Measurements from ENCODE around the gene ADGRL2.

Gene ADGRL2

DNA sequence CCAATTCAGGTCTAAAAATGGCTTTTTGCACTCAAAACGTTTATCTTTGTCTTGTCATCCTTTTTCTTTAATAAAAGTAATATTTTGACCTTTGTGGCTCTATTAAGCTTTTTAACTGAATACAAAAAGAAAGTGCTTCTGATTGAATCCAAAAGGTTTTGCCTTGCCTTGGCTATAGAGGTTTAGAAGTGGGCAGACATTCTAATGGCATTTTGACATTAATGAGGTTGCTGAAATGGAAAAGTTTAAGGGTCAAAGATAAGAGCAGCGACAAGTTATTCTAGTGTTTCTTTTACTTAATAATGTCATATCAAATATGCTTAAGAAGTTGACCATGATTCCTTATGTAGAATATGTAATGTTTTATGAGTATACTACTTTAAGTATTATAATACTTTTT lies 120.2 kb downstream of the ADGRL2 start:
- DNase-seq, result no peak

DNA sequence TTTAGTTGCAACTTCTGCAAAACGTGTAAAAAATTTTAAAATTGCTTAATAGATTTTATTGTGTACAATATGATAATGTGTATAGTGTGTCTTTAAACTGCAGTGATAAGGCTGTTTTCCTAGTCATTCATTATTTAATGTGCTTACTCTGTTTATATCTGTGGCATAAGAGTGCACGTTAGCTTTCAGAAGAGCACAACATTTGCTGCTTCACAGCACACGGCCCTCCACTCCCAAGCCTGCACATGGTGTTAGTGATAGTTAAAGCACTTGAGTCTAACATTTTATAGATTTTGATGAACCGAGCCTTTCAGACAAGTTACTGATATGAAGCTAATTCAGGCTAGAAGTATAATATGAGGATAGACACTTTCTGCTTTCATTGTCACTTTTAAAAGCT lies 120.6 kb downstream of the ADGRL2 start:
- DNase-seq, result no peak

DNA sequence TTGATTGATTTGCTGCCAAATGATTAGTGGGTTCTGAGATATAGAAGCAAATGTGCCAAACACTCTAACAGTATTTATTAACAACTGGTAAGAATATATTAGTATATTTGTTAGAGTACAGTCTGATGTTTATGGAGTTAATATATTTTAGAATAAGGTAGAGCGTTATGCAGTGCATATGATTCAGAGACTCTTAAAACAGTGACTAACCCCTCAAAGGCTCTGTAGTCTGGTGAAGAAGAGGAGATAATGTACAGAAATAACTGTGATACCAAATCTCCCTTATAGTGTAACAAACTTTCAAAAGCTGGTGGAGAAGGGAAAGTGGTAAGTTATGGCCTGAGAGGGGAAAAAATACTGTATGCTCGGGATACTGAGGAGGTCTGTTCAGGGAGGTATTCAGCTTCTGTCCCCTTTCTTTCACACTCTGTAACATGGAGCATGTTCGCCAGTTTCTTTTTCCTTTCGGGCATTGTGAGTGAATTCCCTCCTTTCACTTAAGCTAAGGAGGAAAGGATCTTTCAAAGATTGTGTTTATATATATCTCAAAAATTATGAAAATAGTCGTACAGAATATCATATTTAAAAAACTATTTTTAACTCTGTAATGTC lies 121.2 kb downstream of the ADGRL2 start:
- no peak for DNase-seq

DNA sequence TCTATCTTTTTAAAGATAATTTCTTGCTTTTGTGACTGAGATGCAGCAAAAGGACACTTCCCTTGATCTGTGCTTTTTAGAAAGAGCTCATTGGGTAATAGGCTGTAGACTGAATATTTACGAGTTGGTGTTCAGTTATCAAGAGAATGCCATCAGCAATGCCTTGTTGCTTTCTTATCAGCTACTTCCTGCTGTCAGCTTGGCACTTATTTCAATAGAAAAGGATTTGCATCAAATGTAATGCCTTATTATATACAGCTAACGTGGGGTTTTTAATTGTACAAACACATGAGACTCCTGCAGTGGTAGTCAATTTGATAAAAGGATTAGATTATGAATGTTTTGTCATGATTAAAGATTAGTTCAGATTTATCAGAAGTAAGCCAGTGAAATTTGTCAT lies 122.2 kb downstream of the ADGRL2 start:
- no peak for DNase-seq

DNA sequence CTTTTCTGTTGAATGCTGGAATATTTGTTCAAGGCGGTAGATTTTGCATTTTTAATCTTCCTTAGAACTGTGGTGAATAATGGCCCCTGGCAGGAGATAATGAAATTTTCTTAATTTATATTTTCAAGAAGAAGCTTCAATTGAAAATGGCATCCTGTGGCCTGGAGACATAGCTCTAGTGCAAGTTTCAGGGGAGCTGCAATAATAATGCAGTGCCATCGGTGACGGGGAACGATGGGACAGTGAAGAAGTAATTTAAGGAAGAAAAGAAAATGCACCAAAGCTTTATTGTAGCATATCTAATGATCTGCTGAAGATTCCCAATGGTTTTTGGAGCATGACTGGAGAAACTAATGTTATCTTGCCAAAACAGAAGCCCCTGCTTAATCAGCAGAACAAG lies 128.4 kb downstream of the ADGRL2 start:
- DNase-seq, result no peak

DNA sequence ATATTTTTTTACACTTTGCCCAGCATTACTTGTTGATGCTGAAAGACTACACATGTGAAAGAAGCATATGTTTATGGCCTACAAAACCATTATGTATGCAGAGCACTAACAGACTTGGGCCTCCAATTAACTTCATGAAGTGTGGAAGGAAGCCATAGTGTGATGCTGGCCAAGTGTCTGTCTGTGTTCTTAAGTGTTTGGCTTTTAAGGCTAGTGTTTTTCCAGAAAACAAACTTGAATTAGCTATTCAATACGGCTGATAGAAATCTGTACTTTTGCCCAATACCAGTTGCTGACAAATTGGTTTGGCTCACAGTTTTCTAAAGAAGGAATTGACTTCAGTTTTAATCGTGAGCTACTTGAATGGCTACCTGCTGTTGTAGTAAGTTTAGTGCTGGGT lies 136.1 kb downstream of the ADGRL2 start:
- DNase-seq, result no peak

DNA sequence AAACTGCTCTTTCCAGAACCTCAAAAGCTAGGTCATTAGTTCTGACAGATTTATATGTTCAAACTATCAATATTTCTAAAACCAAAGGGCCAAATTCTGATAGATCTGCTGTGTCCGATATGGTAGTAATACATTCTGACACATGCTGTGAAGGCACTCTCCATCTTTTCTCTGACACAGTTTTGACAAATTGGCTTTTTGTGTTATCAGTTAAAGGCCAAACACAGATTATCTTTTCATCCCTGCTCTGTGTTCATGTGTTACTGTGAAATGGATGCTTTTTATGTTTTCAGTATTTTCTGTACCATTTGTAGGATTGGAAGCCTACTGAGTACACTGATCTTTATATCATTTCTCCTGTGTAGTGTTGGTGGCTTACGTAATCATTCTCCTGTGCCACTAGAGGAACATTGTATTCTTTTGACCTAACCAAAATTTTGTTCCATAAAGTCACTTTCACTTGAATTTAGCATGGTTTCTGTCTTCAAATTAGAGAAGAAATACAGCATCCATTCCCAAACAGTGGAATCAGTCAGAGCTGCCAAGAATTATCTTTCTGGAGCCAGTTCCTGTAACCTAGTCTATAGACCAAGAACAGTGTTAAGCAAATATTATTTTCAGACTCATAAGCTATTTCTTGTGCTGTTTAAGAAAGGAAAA lies 137.2 kb downstream of the ADGRL2 start:
- DNase-seq, result no peak

DNA sequence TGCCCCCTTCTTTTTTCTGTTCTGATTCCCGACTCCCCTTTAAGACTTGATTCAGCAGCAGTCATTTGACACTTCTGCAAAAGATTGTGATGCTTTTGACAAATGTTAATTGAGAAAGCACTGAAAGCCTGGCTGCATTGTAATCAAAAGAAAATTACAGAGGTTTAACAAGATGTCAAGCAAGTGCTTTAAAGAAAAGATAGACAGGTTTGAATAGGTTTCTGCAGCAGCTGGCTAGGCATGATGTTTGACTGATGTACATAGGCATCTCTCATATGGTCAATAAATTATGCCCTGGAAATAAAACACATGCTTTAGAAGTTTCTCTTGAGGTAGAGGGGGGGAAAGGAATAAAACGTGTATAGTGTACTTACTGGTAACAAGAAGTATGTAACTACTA lies 147.8 kb downstream of the ADGRL2 start:
- DNase-seq, result no peak

DNA sequence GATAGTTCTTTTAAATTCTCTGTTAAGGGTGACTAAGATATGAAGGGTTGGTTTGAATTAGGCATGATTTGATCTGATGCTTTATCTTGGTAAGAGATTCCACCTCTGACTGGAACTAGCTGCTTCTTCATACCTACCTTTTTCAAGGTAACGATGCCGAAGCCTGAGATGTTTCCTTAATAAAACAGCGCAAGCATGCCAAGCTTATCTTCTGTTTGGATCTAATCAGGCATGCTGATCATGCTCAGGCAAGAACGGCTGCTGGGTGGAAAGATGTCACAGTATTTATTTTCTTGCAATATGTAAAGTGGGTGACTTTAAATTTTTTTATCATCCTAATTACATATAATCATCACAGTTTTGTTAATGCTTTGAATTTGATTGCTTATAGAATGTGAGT lies 148.7 kb downstream of the ADGRL2 start:
- DNase-seq, result no peak

DNA sequence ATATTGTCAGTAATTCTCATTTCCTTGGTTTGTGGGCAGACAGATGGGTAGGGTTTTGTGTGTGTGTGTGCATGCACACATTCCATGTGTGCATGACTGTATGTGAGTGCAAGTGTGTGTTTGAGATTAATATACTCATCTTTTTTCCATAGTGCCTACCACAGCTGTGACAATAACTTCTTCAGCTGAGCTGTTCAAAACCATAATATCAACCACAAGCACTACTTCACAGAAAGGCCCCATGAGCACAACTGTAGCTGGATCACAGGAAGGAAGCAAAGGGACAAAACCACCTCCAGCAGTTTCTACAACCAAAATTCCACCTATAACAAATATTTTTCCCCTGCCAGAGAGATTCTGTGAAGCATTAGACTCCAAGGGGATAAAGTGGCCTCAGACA lies 149.3 kb downstream of the ADGRL2 start:
- no peak for DNase-seq

DNA sequence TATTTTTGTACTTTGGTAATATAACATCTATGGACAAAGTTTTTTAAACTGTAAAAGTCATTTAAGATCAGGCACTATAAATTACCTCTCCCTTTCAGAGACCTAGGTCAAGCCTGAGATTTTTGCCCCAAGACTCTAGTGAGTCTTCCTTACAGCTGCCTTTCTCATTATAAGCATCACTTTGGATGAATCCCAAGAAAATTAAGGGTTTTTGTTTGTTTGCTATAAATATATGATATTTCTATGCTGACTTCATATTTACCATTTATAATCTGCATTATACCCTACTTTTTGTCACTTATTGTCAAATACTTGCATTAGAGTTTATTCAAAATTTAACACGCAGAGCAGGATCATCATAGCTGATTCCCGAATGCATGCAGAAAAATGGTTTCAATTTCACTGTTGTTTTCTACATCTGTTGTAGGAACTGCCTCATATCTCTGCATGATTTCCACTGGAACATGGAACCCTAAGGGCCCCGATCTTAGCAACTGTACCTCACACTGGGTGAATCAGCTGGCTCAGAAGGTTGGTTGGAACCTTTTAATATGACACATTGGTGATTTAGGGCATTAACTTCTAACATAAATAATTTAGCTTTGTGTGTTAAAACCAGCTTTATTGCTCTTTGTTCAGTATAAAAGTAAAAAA lies 150.0 kb downstream of the ADGRL2 start:
- no peak for DNase-seq

DNA sequence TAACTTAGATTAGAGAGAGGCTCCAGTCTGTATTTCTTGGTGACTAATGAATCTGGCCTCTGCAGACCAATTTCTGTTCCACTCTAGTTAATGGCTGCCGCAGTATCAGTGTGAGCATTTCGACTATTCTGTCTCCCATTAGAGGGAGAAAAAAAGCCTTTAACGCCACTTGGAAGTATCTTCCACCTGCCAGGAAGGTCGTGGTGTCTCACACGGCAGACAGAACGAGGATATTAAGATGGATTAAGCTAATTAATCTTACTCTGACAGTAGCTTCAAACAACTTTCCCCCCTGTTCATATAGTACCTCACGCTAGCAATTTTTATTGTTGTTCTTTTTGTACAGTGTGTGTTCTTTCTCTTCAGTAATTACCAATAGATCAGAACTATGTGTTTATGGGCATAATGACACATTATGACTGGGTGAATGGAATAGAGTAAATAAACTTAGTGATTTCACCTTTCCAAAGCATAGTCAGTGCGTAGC lies 153.8 kb downstream of the ADGRL2 start:
- no peak for DNase-seq

DNA sequence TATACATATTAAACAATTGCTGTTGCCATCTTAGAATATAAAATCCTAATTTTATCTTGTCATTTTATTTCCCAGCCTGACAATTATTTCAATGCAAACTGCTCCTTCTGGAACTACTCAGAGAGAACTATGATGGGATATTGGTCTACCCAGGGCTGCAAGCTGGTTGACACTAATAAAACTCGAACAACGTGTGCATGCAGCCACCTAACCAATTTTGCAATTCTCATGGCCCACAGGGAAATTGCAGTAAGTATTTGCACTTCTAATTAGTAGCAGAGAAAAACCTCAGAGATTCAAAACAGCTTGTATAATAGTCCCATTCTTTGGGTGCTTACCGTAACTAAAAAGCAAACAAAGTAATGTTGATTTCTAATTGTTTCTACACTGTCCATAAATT lies 167.2 kb downstream of the ADGRL2 start:
- no peak for DNase-seq

DNA sequence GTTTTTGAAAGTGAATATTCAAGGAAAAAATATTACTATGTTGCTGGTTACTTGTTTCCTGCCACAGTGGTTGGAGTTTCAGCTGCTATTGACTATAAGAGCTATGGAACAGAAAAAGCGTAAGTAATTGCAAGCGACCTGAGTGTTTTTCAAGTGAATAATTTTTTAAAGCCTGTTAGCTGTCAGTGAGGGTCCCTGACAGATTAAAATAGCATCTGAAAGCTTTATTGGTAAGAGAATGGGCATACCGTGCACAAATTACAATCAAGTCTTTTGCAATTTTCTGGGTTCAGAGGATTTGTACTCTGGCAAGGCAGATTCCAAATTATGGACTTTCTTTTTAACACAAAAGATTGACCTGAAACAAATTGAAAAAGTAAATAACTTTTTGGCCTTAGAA lies 169.7 kb downstream of the ADGRL2 start:
- no peak for DNase-seq

DNA sequence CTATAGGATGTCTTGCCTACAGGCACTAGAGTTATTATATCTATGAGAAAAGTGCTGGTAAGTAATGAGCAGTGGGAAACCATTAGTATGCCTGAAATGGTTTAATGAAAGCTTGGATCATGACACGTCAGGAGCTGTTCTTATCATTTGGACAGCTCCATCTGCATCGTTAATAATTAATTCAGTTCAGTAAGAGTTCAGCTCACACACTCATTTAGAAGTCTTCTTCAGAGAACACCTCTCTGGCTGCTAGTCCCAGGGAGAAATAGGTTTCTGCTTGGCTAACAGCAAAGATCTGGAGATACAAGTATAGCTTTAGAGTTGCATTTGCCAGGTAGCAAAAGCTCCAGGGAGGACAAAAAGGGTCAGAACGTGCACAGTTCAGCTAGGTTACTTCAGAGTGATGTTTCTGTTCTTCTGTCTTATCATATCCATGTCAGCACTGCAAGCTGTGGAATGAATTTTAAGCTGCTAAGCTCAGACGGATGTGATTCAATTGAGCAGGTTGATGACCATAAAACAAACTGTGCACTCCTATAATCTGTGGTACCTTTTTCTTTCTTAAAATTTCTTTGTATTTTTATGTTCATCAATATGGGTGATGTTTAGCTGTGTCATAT lies 173.6 kb downstream of the ADGRL2 start:
- no peak for DNase-seq

DNA sequence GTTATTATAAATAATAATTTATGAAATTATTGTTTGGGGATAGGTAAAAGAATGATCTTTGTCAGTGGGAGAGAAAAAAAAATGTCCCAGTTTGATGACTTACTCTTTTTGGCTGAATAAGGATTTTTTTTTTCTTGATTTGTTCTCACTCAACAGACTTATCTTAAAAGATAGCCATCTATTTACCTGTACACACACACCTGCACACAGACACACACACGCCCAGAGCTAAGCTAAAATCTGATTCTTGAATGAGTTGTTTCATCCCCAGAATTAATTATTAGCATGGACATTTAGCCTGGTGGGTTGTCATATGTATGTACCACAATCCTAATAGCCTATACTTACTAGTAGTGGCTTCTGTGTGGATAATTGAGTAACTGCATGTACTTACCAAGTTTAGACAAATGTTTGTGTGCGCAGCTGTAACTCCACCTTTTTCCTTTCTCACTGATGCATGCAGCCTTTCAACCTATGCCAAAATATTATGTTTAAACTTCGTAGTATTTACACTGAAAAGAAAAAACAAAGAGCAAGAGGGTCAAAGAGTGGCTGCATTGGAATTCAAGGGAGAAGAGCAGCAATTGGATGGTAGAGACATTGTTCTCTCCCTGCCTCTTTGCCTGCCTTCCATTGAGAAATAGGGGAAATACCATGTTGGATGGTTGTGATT lies 174.3 kb downstream of the ADGRL2 start:
- no peak for DNase-seq

DNA sequence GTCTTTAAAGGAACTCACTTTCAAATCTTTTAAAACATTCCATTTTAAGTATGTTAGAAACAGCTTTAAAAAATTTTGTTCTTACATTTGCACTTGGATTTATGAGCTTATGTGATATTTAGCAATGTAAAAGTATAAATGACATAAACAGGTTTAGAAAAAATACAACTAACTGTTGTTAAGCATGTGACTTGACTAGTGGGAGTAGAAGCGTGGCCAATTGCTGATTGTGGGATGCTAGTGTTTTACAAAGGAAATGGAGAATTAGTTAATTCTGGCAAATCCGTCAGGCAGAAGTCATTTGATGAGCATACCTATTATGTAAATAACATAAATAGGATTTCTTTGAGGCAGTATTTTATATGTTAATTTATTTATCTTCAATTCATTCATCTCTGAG lies 175.8 kb downstream of the ADGRL2 start:
- no peak for DNase-seq

DNA sequence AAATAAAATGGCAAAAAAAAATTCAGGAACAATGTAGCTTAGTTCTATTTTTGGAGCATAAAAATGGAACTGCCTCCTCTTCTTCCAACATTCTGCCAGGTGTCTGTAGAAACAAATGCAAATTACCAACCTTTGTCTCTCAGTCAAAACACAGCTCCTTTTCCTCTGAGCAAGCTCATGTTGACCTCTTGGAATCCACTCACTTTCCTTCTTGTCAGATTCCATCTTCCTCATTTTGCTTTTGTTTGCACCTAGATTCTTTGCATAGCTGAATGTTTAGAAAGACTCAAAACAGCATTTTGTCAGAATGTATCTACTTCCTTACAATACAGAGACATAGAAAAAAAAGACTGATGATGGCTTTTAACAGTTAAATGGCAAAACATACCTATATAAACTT lies 178.2 kb downstream of the ADGRL2 start:
- DNase-seq, result no peak

DNA sequence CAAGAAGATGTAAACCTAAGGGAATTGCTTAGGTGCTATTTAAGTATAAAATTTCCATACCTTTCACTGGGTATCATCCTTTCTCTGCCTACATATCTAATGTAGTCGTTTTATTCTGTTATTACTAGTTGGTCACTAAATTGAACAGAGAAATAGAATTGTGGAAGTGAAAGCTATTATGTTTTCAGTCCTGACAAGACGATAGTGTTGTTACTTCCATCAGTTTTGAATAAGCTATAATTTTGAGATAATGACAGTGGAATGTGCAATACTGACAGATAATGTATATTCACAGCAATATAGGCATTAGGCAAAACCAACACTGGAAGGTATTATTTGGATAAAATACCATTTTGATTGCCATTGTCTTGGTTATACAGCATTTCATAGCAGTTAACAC lies 181.8 kb downstream of the ADGRL2 start:
- DNase-seq, result no peak

DNA sequence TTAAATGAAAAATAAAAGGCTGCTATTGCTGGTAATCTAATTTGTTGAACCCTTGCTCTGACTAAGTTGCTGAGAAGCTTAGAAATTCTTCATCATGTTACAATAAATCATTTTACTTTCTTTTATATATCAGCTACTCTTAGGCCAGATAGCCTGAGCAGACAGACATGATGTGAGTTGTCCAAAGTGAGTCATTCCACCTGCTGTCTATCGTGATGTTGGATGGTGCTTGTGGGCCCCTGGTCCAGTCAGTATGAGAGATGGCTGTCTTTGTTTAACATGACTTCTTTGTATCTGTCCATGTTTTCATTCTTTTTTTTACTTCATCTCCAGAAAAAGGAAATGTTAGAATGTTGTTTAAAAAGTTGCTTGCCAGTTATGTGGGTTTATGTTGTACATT lies 188.8 kb downstream of the ADGRL2 start:
- no peak for DNase-seq

DNA sequence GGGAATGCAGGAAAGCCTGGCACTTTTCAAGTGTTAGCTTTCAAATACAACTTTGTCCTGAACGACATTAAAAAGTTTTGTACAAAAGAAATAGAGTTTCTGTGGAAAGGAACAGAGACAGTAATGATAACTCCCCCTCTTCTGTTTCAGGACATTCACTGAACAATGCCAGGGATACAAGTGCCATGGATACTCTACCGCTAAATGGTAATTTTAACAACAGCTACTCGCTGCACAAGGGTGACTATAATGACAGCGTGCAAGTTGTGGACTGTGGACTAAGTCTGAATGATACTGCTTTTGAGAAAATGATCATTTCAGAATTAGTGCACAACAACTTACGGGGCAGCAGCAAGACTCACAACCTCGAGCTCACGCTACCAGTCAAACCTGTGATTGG lies 189.5 kb downstream of the ADGRL2 start:
- no peak for DNase-seq

DNA sequence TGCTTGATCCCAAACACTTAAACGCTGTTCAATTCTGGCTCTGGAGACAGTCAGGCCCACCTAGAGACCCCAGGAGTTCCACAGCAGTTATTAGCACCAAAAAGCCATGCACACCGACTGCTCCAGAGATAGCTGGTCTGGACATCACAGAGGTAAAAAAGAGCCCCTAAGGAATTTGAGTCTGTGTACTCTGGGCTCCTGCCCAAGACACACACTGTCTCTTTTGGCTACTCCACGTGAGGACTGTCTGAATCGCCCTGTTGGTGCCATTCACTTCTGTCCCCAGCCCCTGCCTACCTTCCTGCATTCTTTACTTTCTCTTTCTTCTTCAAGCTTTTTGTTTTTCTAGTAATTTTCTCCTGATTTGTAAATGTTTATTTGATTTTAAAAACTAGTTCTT lies 197.4 kb downstream of the ADGRL2 start:
- DNase-seq, result no peak

DNA sequence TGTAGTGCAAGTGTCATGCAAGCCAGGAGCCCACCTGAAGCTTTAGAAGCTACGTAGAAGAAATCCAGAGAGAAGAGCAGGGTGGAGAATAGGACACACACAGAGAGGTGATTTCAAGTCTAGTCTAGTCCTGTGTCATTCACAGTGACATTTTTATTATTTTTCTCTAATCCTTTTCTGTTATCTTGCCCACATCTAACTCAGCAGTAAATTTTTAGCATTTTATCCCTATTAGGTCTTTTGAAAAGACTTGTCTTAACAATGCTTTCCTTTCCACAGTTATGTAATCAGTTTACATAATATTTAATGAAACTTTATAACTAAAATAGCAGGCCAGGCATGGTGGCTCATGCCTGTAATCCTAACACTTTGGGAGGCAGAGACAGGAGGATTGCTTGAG lies 198.6 kb downstream of the ADGRL2 start:
- DNase-seq, result no peak

DNA sequence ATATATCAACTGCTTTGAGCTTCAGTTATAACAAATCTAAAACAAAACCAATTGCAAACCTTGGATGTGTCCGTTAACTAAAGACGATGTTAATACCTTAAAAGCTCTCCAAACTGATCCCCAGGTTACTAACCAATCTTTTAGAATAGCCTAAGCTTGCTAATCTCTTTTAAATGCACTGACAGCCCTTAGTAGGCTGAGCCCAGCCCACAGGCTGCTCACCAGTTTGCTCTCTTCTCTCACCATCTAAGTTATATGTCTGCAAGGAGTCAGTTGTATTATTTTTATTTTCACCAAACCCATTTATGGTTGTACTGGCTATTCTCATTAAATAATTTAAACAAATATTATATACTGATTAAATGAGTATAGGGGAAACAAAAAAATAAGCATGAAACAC lies 199.5 kb downstream of the ADGRL2 start:
- no peak for DNase-seq
